C4-2B (cell line): ENCODE data around the gene NSUN5.
"Not testable (repeated sequence)": the region's sequence is repeated elsewhere in the genome, so short reads cannot be mapped to it uniquely, and the experiment has no call there.

Experiments
- CTCF ChIP-seq: fragments of 450-650 bp; conservative IDR thresholded peaks from 2 replicates; pipeline ENCODE4 v1.5.1; 2017; ENCODE audit warnings: mild to moderate bottlenecking
- ZFX ChIP-seq: fragments of 450-650 bp; IDR thresholded peaks from 2 replicates; pipeline ENCODE4 v1.6.1; 2017

GRCh38 chr7:73327449-73327848 is 18.8 kb upstream of the NSUN5 start:
- TF ChIP-seq ZFX, CTCF: not testable (repeated sequence)
